ENCODE results near the gene RFX5. TPM values are rescaled to one million over a fixed set of nuclear protein-coding genes. Genes with fewer than 3 reads are reported as not detected.
A peak's percentile ranks its signal among the peaks of the same experiment; 100 is the strongest.

Gene RFX5
- total and polyA plus RNA-seq, 9 of the 15 experiments (the other 6 are each of a cell fraction or from before 2014, with no cell fraction given): 3.8 to 48.2 (median 32.2) TPM

GRCh38 chr1:151311589-151312331 lies 35.3 kb downstream of the RFX5 start (continued):
- TF ChIP-seq ZBTB7A (IDR thresholded peaks at IDR 0.05; ENCODE audit: borderline replicate concordance, control insufficient read depth, low read depth, low read length): no peak
- no peak for TF ChIP-seq ZNF280A (IDR thresholded peaks at IDR 0.05; ENCODE audit: low read depth, partially characterized antibody)
- no peak for TF ChIP-seq SUPT5H (IDR thresholded peaks at IDR 0.05)
- TF ChIP-seq POLR3A (IDR thresholded peaks at IDR 0.05; ENCODE audit: borderline replicate concordance, extremely low read depth, insufficient read depth, insufficient read length): no peak
- no peak for TF ChIP-seq ZNF512 (tag; IDR thresholded peaks at IDR 0.05)
- no peak for TF ChIP-seq GTF2B (IDR thresholded peaks at IDR 0.05; ENCODE audit: extremely low read depth, insufficient read length)
- TF ChIP-seq ZNF274 (IDR thresholded peaks at IDR 0.05; ENCODE audit: borderline replicate concordance, low read depth, low read length): no peak
- no peak for TF ChIP-seq PHF20 (IDR thresholded peaks at IDR 0.05; ENCODE audit: partially characterized antibody)
- no peak for TF ChIP-seq SIRT6 (IDR thresholded peaks at IDR 0.05; ENCODE audit: low read depth, low read length)
- peak; percentile 45 for TF ChIP-seq GABPA (tag; conservative IDR thresholded peaks at IDR 0.05; ENCODE audit: low read depth)
- no peak for TF ChIP-seq THRB (CRISPR knock-in tag; conservative IDR thresholded peaks at IDR 0.05)
- peak in 1 of 2 experiments; percentile 93; a peak in 2 of 4 replicates for TF ChIP-seq ARNT (IDR thresholded peaks at IDR 0.05)
- TF ChIP-seq ATF6 (CRISPR knock-in tag; IDR thresholded peaks at IDR 0.05): no peak; the same call in 1 of the 2 replicates
- TF ChIP-seq E2F3 (CRISPR knock-in tag; IDR thresholded peaks at IDR 0.05): no peak
- TF ChIP-seq SOX6 (IDR thresholded peaks at IDR 0.05): peak; percentile 84
- peak; percentile 92; the same call in 1 of the 2 replicates for TF ChIP-seq NBN (IDR thresholded peaks at IDR 0.05; ENCODE audit: low read depth)
- TF ChIP-seq ZHX1 (conservative IDR thresholded peaks at IDR 0.05; ENCODE audit: low read length): no peak

All from K562 (cell line).